Activated T-helper 1 cell treated with anti-CD3 and anti-CD28 coated beads, Interleukin-2, amount 50 U/mL, for 16 hours (primary cell): ENCODE measurements around the gene SQSTM1.

Experiments
- DNase-seq, 2 donors: peaks; one replicate each; pipeline ENCODE4 v3.0.0-alpha.2; 2020; ENCODE audit warnings: low read depth in 1 of 2, low spot score in 1 of 2

SQSTM1 gene

GRCh38 chr5:179794575-179794974 is 26.1 kb upstream of the SQSTM1 start:
- DNase-seq = no peak

- no peak for DNase-seq
Measured at GRCh38 chr5:179795049-179795862, 25.4 kb upstream of the SQSTM1 start.

GRCh38 chr5:179795863-179796833 is 24.6 kb upstream of the SQSTM1 start:
- peak; percentile 44 to 53 for DNase-seq

GRCh38 chr5:179796877-179797608 is 23.7 kb upstream of the SQSTM1 start:
- no peak for DNase-seq

- DNase-seq = no peak
Measured at GRCh38 chr5:179797741-179798140, 23.0 kb upstream of the SQSTM1 start.

GRCh38 chr5:179798144-179798770 is 22.4 kb upstream of the SQSTM1 start:
- DNase-seq = no peak

- no peak for DNase-seq
Measured at GRCh38 chr5:179798771-179799643, 21.7 kb upstream of the SQSTM1 start.

- no peak for DNase-seq
Measured at GRCh38 chr5:179799644-179799973, 21.1 kb upstream of the SQSTM1 start.

- no peak for DNase-seq
Measured at GRCh38 chr5:179800071-179800695, 20.5 kb upstream of the SQSTM1 start.

- no peak for DNase-seq
Measured at GRCh38 chr5:179800696-179801201, 20.0 kb upstream of the SQSTM1 start.

- DNase-seq = peak; percentile 74 to 75
Measured at GRCh38 chr5:179801304-179802206, 19.1 kb upstream of the SQSTM1 start.

- DNase-seq = no peak
Measured at GRCh38 chr5:179802207-179802883, 18.4 kb upstream of the SQSTM1 start.

- DNase-seq = no peak
Measured at GRCh38 chr5:179802950-179803562, 17.6 kb upstream of the SQSTM1 start.

GRCh38 chr5:179803651-179804554 is 16.8 kb upstream of the SQSTM1 start:
- DNase-seq = no peak

GRCh38 chr5:179804555-179804947 is 16.2 kb upstream of the SQSTM1 start:
- no peak for DNase-seq

- no peak for DNase-seq
Measured at GRCh38 chr5:179805070-179805528, 15.6 kb upstream of the SQSTM1 start.
